ENCODE data around the gene NFE2L1.

DNA sequence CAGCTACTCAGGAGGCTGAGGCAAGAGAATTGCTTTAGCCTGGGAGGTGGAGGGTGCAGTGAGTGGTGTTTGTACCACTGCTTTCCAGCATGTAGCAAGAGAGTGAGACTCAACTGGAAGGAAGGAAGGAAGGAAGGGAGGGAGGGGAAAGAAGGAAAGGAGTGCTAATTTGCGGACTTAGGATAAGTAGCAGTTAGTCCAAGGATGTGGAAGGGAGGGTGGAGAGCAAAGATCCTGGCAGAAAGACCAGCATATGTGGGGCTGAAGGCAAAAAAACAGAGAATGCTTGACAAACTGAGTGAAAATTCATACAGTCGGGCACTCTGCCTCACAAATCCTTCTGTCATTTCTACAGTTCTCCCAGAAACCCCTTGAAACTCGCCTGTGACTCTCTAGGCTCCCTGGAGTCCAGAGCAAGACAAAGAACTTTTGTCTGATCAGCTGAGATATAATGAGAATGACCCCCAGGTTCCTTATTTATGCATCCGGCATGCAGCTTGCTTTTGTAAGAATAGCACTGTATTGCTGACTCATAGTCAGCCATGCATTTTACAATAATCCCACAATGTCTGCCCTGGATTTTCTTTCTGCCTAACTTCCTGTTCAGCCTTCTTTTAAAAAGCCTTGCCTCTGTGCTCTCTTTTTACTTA, 45.8 kb upstream of the NFE2L1 start:
- TF ChIP-seq, protein P1, sequence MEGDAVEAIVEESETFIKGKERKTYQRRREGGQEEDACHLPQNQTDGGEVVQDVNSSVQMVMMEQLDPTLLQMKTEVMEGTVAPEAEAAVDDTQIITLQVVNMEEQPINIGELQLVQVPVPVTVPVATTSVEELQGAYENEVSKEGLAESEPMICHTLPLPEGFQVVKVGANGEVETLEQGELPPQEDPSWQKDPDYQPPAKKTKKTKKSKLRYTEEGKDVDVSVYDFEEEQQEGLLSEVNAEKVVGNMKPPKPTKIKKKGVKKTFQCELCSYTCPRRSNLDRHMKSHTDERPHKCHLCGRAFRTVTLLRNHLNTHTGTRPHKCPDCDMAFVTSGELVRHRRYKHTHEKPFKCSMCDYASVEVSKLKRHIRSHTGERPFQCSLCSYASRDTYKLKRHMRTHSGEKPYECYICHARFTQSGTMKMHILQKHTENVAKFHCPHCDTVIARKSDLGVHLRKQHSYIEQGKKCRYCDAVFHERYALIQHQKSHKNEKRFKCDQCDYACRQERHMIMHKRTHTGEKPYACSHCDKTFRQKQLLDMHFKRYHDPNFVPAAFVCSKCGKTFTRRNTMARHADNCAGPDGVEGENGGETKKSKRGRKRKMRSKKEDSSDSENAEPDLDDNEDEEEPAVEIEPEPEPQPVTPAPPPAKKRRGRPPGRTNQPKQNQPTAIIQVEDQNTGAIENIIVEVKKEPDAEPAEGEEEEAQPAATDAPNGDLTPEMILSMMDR (conservative IDR thresholded peaks at IDR 0.05; ENCODE audit: low read length): no peak
- no peak for TF ChIP-seq EZH2phosphoT487 (IDR thresholded peaks at IDR 0.05; ENCODE audit: borderline replicate concordance)
